Activated CD8-positive, alpha-beta memory T cell treated with anti-CD3 and anti-CD28 coated beads for 1 hour (primary cell): ENCODE results near the gene R3HCC1L.
"Not testable (repeated sequence)": the region's sequence is repeated elsewhere in the genome, so short reads cannot be mapped to it uniquely, and the experiment has no call there.

Source experiments
- DNase-seq, 2 donors: peaks; one replicate each; pipeline ENCODE4 v3.0.0-alpha.2; 2020; ENCODE audit warnings: low read depth in 1 of 2; ENCODE audit errors: extremely low read depth in 1 of 2

Gene R3HCC1L

DNA sequence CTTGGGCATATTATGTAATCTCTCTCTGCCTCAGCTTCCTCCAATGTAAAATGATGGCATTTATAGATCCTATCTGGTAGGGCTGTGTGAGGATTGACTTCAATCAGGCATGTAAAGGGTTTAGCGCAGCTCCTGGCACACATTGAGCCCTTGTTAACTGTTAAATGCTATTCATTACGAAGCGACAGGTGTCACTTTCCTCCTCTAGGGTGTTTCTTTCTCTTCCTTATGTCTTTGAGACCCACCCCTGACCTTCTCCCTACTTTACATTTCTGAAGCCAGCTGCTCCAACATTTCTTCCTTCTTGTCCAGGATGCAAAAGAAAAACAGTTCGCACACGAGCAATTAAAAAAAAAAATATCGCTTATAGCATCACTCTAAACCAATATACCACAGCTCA lies 5.7 kb upstream of the R3HCC1L start:
- no peak for DNase-seq

- DNase-seq = no peak
Measured at GRCh38 chr10:98131619-98132018, 2.8 kb upstream of the R3HCC1L start.

DNA sequence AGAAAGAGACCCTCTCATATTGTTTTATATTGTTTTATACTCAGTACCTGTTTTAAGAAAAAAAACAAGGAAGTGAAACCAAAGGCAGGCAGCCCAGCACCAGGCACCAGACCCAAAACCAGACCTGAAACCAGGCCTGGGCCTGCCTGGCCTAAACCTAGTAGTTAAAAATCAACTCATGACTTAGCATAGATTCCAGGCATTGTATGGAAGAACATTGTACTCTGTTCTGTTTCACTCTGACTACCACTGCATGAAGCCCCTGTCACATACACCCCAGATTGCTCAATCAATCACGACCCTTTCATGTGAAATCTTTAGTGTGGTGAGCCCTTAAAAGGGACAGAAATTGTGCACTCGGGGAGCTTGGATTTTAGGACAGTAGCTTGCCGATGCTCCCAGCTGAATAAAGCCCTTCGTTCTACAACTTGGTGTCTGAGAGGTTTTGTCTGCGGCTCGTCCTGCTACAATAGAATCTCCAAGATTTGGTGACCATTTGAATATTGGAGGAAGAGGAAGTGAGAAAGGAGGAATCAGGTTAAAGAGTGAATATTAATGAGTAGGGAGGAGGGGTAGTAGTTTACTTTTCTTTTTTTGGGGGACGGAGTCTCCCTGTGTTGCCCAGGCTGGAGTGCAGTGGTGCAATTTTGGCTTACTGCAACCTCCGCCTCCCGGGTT lies 1.2 kb upstream of the R3HCC1L start:
- not testable (repeated sequence) for DNase-seq

GRCh38 chr10:98134117-98134430 lies 383 bp upstream of the R3HCC1L start:
- DNase-seq = no peak

DNA sequence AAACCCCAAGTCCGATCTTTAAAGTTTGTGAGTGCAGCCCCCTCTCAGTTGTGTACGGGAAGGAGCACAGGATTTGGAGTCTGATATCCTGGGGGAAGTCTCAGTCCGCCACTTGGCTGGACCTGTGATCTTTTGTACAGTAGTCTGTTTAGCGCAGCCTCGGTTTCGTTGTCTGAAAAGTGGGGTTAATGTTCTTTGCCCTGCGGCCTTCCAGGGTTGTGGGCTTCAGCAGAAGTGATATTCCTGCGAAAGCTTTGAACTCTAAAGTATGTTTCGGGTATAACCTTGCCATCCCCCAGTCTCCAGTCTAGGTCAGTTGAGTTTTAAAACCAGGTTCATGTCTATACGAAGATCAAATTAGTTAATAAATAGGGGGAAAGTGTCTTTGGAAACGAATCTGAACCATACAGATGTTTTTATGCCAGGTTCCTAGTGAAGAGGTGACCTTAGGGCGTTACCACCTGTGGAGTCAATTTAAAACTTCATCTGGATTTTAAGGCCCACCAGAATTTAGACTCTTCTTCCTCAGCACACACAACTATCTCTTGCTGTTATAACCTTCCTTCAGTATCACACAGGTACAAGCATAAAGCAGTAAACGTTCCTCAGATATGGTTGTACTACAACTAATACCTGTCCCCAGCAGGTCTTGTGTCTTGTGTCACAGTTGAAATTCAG lies 904 bp downstream of the R3HCC1L start:
- DNase-seq = no peak

GRCh38 chr10:98136775-98137174 lies 2.3 kb downstream of the R3HCC1L start:
- not testable (repeated sequence) for DNase-seq

DNA sequence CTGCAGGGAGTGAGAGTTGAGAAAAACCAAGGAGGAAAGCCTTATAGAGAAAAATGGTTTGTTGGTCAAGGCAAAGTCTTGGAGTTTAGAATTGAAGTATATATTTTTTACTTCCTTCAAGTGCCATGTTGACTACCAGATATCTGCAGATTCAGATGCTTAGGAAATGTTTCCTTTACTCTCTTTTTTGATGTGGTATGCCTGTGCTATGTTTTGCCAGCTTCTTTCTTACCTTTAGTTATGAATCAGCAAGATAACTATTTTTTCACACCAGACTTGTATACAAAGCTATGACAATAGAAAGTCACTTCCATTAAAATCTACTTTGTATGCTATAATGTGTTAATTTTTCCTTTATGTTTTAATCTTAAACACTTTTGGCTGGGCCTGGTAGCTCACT lies 3.6 kb downstream of the R3HCC1L start:
- no peak for DNase-seq

DNA sequence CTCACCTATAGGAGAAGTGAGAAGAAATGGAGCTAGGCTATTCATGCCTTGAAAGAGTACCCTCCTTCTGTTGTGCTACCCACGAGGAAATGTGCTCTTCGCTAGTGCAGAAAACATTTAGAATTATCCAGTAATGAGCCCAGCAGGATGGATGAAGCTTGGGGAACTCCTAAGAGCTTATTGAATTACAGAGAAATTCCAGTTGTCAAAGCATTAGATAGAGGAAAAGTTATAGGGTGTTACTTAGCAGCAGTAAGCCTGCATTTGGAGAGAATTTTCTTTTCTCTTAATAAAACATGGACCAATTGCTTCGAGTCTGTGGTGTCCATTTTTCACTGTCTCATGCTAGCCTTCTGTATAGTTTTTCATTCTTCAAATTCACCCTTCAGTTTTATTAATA lies 5.0 kb downstream of the R3HCC1L start:
- DNase-seq = no peak

DNA sequence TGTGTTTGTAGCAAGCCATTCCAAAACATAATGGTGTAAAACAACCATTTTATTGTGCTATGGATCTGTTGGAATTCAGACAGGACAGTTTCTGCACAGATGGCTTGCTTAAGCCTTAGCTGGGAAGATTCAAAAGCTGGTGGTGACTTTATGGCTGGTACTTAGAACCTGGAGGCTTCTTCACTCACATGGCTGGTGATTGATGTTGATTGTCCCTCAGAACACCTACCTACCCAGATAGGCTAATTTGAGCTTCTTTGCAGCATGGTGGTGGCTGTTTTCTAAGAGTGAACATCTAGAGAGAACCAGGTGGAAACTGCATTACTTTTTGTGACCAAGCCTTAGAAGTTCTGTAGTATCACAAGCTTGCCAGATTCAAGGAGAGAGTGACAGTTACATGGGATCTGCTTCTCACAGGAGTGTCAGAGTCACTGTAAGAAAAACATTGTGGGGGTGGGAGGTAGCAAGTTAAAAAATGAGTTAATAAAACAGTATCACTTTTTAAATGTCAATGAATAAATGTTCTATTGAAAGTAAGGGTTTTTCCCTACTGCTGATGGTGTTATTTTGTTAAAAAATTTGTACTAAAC lies 7.1 kb downstream of the R3HCC1L start:
- DNase-seq = no peak

DNA sequence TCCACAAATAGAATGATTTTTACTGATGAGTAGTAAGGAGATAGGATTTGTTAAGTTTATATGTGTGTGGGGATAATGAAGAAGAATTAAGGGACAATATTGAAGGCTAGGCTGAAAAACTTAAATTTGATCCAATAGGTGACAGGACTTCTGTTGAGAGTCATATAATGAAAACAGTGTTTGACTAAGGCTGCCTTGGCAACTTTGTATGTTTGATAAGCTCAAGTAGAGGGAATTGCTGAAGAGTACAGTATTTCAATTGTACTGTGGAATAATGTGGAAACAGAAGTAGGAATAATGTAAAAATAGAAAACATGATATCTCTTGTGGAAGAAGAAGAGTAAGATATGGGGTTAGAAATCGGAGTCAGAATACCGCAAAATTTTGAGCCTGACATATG lies 10.5 kb downstream of the R3HCC1L start:
- DNase-seq = no peak

DNA sequence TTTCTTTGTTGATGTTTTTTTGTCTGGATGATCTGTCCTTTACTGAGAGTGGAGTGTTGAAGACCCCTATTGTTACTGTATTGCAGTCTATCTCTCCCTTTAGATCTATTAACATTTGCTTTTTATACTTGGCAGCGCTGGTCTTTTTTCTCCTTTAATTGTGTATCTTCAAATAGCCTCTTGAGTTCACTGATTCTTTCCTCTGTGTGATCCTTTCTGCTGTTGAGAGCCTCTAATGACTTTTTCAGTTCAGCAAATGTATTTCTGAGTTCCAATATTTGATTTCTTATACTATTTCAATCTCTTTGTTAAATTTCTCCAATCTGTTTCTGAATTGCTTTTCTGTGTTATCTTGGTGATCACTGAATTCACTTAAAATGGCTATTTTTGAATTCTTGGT lies 15.4 kb downstream of the R3HCC1L start:
- DNase-seq = no peak

GRCh38 chr10:98150544-98150943 lies 16.1 kb downstream of the R3HCC1L start:
- DNase-seq = no peak

- not testable (repeated sequence) for DNase-seq
Measured at GRCh38 chr10:98152778-98153177, 18.3 kb downstream of the R3HCC1L start.

DNA sequence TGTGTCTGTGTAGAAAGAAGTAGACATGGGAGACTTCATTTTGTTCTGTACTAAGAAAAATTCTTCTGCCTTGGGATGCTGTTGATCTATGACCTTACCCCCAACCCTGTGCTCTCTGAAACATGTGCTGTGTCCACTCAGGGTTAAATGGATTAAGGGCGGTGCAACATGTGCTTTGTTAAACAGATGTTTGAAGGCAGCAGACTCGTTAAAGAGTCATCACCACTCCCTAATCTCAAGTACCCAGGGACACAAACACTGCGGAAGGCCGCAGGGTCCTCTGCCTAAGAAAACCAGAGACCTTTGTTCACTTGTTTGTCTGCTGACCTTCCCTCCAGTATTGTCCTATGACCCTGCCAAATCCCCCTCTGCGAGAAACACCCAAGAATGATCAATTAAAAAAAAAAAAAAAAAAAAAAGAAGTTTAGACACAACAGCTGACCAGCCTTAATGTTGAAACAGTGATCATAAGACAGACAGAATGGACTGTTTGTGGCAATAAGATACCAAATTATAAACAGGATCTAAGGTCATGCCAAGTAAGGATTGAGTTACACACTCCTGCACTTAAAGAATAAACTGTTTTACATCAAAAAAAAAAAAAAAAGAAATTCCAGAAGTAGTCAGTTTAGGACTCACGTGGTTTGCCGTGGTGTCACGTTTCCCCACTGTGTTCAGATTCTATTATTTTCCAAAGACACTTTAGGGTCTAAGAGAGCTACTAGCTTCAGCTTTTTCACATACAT lies 18.9 kb downstream of the R3HCC1L start:
- DNase-seq = not testable (repeated sequence)

GRCh38 chr10:98154076-98154475 lies 19.6 kb downstream of the R3HCC1L start:
- DNase-seq = no peak

GRCh38 chr10:98158576-98158975 lies 24.1 kb downstream of the R3HCC1L start:
- DNase-seq = no peak

DNA sequence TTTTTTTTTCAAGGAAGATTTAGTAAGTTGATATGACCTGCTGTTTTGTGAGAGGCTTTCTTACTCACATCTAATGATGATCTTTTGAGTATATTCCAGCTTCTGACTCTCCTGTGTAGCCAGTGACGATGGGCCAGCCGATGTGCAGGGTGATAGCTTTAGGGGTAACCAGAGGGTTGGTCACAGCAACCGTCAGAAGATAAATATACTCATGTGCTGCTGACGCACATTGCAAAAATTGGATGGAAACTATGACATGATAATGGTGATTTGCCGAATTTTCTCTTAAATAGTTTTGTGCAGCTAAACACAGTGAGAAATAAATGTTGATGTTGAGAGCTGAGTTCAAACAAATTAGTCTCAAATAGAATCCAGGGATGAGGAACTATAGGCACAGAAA lies 29.5 kb downstream of the R3HCC1L start:
- DNase-seq = no peak

DNA sequence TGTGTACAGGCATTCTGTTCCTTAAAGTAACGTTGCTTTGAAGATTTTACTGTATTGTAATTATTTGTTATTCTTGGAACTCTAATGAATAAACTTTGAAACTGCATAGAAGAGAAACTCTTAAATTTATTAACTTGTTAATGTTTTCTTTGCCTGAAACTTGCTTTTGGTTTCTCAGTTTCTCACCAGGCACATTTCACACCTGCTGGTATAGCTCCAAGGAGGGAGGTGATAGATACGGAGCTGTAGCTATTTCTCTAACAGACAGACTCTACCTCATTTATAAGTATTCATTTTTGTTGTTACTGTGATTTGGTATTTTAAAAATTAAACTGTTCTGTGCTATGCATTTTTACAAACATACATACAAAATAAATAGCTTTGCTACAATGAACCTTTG lies 32.7 kb downstream of the R3HCC1L start:
- DNase-seq = no peak

DNA sequence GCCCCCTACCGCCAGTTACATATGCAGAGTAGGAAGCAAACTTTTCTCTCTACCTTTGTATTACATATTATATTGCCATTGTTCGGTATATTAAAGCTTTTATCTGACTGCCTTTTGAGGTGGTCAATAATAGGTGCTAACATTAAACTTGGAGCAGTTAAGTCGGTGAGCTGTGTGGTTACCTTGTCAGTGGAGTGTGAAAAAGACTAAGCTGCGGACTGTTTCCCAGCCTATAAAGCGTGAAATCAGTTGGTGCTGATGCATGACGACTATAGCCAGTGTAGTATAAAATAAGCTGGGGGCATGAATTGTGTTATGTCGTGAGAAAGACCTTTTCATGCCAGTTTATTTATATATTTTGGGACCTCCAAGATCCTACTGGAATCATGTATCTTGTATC lies 33.7 kb downstream of the R3HCC1L start:
- no peak for DNase-seq

- DNase-seq = no peak
Measured at GRCh38 chr10:98168766-98169165, 34.3 kb downstream of the R3HCC1L start.

DNA sequence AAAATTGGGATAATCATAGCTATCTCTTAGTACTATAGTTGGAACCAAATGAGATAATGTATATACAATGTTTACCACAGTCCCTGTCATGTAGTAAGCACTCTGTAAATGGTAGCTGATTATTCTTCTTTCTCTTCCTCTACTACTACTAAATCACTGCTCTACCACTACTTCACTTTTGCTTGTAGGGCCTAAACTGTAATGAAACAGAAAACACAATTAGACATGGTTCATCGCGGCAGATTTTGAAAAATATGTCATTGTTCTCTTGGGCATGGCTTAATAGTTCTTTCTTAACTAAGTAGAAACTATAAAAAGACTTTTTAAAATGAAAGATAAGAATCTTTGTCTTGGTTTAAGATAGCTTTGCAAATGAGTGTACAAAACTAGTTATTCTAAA lies 34.9 kb downstream of the R3HCC1L start:
- no peak for DNase-seq
